IMR-90 (cell line): ENCODE measurements around the gene RBFOX1. TPM values are rescaled to one million over a fixed set of nuclear protein-coding genes. Genes with fewer than 3 reads are reported as not detected.

ENCODE experiments used
- ATAC-seq: fragments of 200-7000 bp; cut with Tn5 transposase; 2 replicates; pipeline ENCODE4 v1.9.1; 2020; ENCODE audit warnings: low read depth, mild to moderate bottlenecking, moderate library complexity
- BruUV-seq: library from RNA; stranded (reverse); fragments of 400-500 nt; replicated peaks from 2 replicates; lab custom pipeline; 2021; lab: Mats Ljungman, UMichigan
- CTCF ChIA-PET: fragments of 300-600 bp; formaldehyde crosslinking; extraction: SDS; loops from one replicate; lab custom pipeline; 2021; ENCODE audit warnings: antibody characterized with exemption; lab: Yijun Ruan, JAX
- POLR2A ChIA-PET: fragments of 300-600 bp; sonication (Branson Sonifier 250); formaldehyde crosslinking; loops from one replicate; lab custom pipeline; 2022; ENCODE audit warnings: antibody characterized with exemption; ENCODE audit not compliant: unreplicated experiment; lab: Charles Lee
- DNase-seq: peaks from one replicate; pipeline ENCODE4 v3.0.0; 2013
- H2AFZ ChIP-seq: replicated peaks from 2 replicates; pipeline ENCODE3; 2013; ENCODE audit warnings: low read length, mild to moderate bottlenecking; ENCODE audit not compliant: poor library complexity
- H2AK5ac ChIP-seq: 2 replicates; pipeline ENCODE4 v1.6.1; 2013; ENCODE audit warnings: low read depth, low read length, inconsistent platforms
- H2AK9ac ChIP-seq: replicated peaks from 2 replicates; pipeline ENCODE3; 2013; ENCODE audit warnings: mild to moderate bottlenecking, low read depth, low read length, moderate library complexity; ENCODE audit not compliant: poor library complexity
- H2BK120ac ChIP-seq: 2 replicates; pipeline ENCODE4 v1.6.1; 2013; ENCODE audit warnings: low read depth, low read length, inconsistent platforms
- H2BK15ac ChIP-seq: 3 replicates; pipeline ENCODE4 v1.6.1; 2013; ENCODE audit warnings: low read depth, low read length, inconsistent platforms
- H2BK20ac ChIP-seq: 2 replicates; pipeline ENCODE4 v1.6.1; 2013; ENCODE audit warnings: low read depth, mild to moderate bottlenecking, inconsistent platforms, low read length, moderate library complexity
- H2BK5ac ChIP-seq: 2 replicates; pipeline ENCODE4 v1.6.1; 2013; ENCODE audit warnings: mild to moderate bottlenecking, low read depth, low read length, inconsistent platforms; ENCODE audit not compliant: poor library complexity, severe bottlenecking
- H3K14ac ChIP-seq: replicated peaks from 2 replicates; pipeline ENCODE4 v1.6.1; 2013; ENCODE audit warnings: low read depth, low read length, inconsistent platforms
- H3K18ac ChIP-seq: 2 replicates; pipeline ENCODE4 v1.6.1; 2013; ENCODE audit warnings: low read depth, low read length, control low read depth
- H3K23ac ChIP-seq: 2 replicates; pipeline ENCODE4 v1.6.1; 2013; ENCODE audit warnings: low read depth, low read length, inconsistent platforms
- H3K27ac ChIP-seq: 2 replicates; pipeline ENCODE4 v1.5.1; 2013; ENCODE audit warnings: mild to moderate bottlenecking, control low read depth, low read length; ENCODE audit not compliant: insufficient read depth
- H3K27me3 ChIP-seq: 2 replicates; pipeline ENCODE4 v1.6.1; 2013; ENCODE audit warnings: low read length; ENCODE audit not compliant: control insufficient read depth, insufficient read depth
- H3K36me3 ChIP-seq: 2 replicates; pipeline ENCODE4 v1.6.1; 2013; ENCODE audit warnings: low read length, mixed read lengths; ENCODE audit not compliant: control insufficient read depth, insufficient read depth
- H3K4ac ChIP-seq: 2 replicates; pipeline ENCODE4 v1.6.1; 2013; ENCODE audit warnings: low read depth, low read length, inconsistent platforms
- H3K4me1 ChIP-seq: 2 replicates; pipeline ENCODE4 v1.6.1; 2013; ENCODE audit warnings: low read length, mixed read lengths; ENCODE audit not compliant: control insufficient read depth, insufficient read depth
- H3K4me2 ChIP-seq: 2 replicates; pipeline ENCODE4 v1.6.1; 2013; ENCODE audit warnings: low read depth, mild to moderate bottlenecking, control low read depth, low read length, moderate library complexity
- H3K4me3 ChIP-seq: 2 replicates; pipeline ENCODE4 v1.5.1; 2013; ENCODE audit warnings: low read depth, mild to moderate bottlenecking, control low read depth, low read length, moderate library complexity; ENCODE audit not compliant: insufficient read depth
- H3K56ac ChIP-seq: 2 replicates; pipeline ENCODE4 v1.6.1; 2013; ENCODE audit warnings: low read length, inconsistent platforms; ENCODE audit not compliant: insufficient read depth; ENCODE audit errors: extremely low read depth
- H3K79me1 ChIP-seq, 2 experiments: 2 replicates each; pipeline ENCODE4 v1.6.1; 2013; ENCODE audit warnings: low read length in 2 of 2, inconsistent platforms in 1 of 2, low read depth in 1 of 2
- H3K9ac ChIP-seq: 2 replicates; pipeline ENCODE4 v1.6.1; 2013; ENCODE audit warnings: low read depth, low read length, control low read depth
- H3K9me1 ChIP-seq: 2 replicates; pipeline ENCODE4 v1.6.1; 2013; ENCODE audit warnings: low read length, inconsistent platforms; ENCODE audit not compliant: insufficient read depth
- H3K9me3 ChIP-seq: 2 replicates; pipeline ENCODE4 v1.6.1; 2013; ENCODE audit warnings: low read length; ENCODE audit not compliant: control insufficient read depth, insufficient read depth
- H4K20me1 ChIP-seq: 2 replicates; pipeline ENCODE4 v1.6.1; 2013; ENCODE audit warnings: low read length, inconsistent platforms; ENCODE audit not compliant: insufficient read depth
- H4K5ac ChIP-seq: 2 replicates; pipeline ENCODE4 v1.6.1; 2013; ENCODE audit warnings: mild to moderate bottlenecking, low read depth, low read length, control low read depth
- H4K8ac ChIP-seq, 2 experiments: 2 replicates each; pipeline ENCODE4 v1.6.1; 2013; ENCODE audit warnings: low read depth in 2 of 2, low read length in 2 of 2, control low read depth in 1 of 2, inconsistent platforms in 1 of 2
- H4K91ac ChIP-seq: 2 replicates; pipeline ENCODE4 v1.6.1; 2013; ENCODE audit warnings: low read depth, low read length, inconsistent platforms; ENCODE audit not compliant: insufficient read depth
- CEBPB ChIP-seq: IDR thresholded peaks from 2 replicates; pipeline ENCODE4 v1.6.1; 2012; ENCODE audit warnings: low read depth, low read length, improper control_type of control experiment
- CHD1 ChIP-seq: IDR thresholded peaks from 2 replicates; pipeline ENCODE4 v1.6.1; 2012; ENCODE audit warnings: low read depth, low read length, improper control_type of control experiment
- ELK1 ChIP-seq: fragments of 150-350 bp; IDR thresholded peaks from 2 replicates; pipeline ENCODE4 v1.6.1; 2016; ENCODE audit warnings: low read depth, mild to moderate bottlenecking, low read length, moderate library complexity, borderline replicate concordance
- FOS ChIP-seq: fragments of 150-350 bp; IDR thresholded peaks from 2 replicates; pipeline ENCODE4 v1.6.1; 2016; ENCODE audit warnings: low read depth, low read length
- MAFK ChIP-seq: IDR thresholded peaks from 2 replicates; pipeline ENCODE4 v1.6.1; 2012; ENCODE audit warnings: low read depth, low read length, improper control_type of control experiment
- MXI1 ChIP-seq: IDR thresholded peaks from 2 replicates; pipeline ENCODE4 v1.6.1; 2012; ENCODE audit warnings: low read depth, mild to moderate bottlenecking, low read length, moderate library complexity, borderline replicate concordance
- POLR2A ChIP-seq: IDR thresholded peaks from 2 replicates; pipeline ENCODE4 v1.6.1; 2012; ENCODE audit warnings: mild to moderate bottlenecking, low read depth, low read length
- RAD21 ChIP-seq: IDR thresholded peaks from 2 replicates; pipeline ENCODE4 v1.6.1; 2012; ENCODE audit warnings: low read length, improper control_type of control experiment
- RCOR1 ChIP-seq: IDR thresholded peaks from 2 replicates; pipeline ENCODE4 v1.6.1; 2012; ENCODE audit warnings: mild to moderate bottlenecking, low read length, improper control_type of control experiment; ENCODE audit not compliant: insufficient replicate concordance
- SMC3 ChIP-seq: fragments of 150-350 bp; IDR thresholded peaks from 2 replicates; pipeline ENCODE4 v1.6.1; 2016; ENCODE audit warnings: low read depth, mild to moderate bottlenecking, antibody characterized with exemption, low read length, moderate library complexity
- WGBS, 2 experiments: methylation state at CpG; one replicate each; pipeline versions ENCODE4 v1.1.5 to v1.1.7; 2013; ENCODE audit warnings: missing lambda C conversion rate in 2 of 2; ENCODE audit not compliant: insufficient read length in 1 of 2; ENCODE audit errors: extremely low coverage in 2 of 2; 5-methylcytosine and 5-hydroxymethylcytosine counted together
- dilution Hi-C: fragments of 300-500 bp; cut with HindIII; formaldehyde crosslinking; loops from one replicate; pipeline ENCODE4 v1.14.3; 2018; ENCODE audit warnings: low sequenced_read_pairs; ENCODE audit not compliant: unreplicated experiment
- in situ Hi-C: fragments of 300-500 bp; cut with MboI; formaldehyde crosslinking; loops from 3 replicates; pipeline ENCODE4 v1.14.3; 2019; ENCODE audit warnings: low sequenced_read_pairs, inconsistent platforms, mixed read lengths
- intact Hi-C: fragments of 100-400 bp; cut with micrococcal nuclease; formaldehyde crosslinking; loops from 2 replicates; pipeline ENCODE4 v1.10.0; 2022
- polyA plus RNA-seq, 3 experiments: library from polyadenylated mRNA; depleted of rRNA; stranded (reverse); fragments of >200 nt; gene quantifications; 2 replicates each; pipeline ENCODE4 v1.2.3, GENCODE V29; 2012; ENCODE audit warnings: low replicate concordance in 1 of 3
- total RNA-seq: library from RNA; depleted of rRNA; stranded (reverse); fragments of >200 nt; gene quantifications from 2 replicates; pipeline ENCODE4 v1.2.3, GENCODE V29; 2012

Gene RBFOX1
- total and polyA plus RNA-seq, 2 of the 4 experiments (the other 2 are of a cell fraction) = not detected

DNA sequence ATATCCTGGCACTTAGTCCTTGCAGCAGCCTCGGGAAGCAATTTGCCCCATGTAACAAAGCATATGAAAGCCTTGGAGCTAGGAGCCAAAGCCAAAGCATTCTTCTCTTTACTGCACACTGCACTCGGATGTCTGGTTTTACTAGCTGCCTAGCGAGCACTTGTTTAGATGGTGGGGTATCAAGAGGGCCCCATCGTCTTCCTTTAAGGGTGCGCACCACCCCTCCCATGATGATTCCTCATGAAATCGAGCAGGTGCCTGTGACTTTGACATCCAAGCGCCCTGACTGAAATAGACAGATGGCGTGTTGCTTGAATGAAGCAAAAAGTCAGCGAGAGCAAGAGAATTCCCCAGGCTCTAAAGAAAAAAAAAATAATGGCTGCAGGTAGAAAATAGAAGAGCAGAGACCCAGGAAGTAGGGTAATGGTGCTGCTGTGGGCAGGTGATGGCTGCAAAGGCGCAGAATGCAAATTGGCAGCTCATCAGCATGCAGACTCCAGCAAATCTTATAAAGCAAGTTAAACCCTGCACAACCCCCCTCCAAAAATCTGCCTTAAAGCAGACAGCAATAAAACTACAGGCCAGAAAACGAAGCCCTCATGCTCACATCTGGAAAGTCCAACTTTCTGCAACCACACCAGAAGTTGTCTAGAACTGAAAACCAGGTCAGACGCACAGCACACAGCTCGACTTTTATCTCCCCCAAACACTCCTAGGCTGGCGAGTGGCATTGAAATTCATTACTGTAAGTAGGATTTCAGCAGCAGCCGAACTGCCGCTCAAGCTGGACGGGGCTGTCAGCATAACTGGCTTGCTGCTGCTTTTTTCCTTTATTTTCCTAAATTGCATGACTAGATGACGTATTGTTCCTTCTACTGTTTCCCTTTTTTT is 384.3 kb downstream of the RBFOX1 start:
- no peak overlapping the region for H4K5ac ChIP-seq
- no peak overlapping the region for H2BK5ac ChIP-seq
- no peak overlapping the region for H2BK120ac ChIP-seq
- no peak overlapping the region for H2AFZ ChIP-seq
- ATAC-seq (no peak), DNase-seq (no peak)
- no peak overlapping the region for H2BK15ac ChIP-seq
- no peak overlapping the region for H4K91ac ChIP-seq
- H3K79me1 ChIP-seq = no peaks in the 10 kb centered on the region
- H4K8ac ChIP-seq = no peak overlapping the region
- H3K36me3 ChIP-seq = no peaks in the 10 kb centered on the region
- peaks cover 15% of the 10 kb centered on the region for H3K9me3 ChIP-seq
- no peak overlapping the region for H2AK5ac ChIP-seq
- ChIA-PET POLR2A (no interaction called here), CTCF (no interaction called here)
- no peaks in the 10 kb centered on the region for H4K20me1 ChIP-seq
- H3K9ac ChIP-seq = no peak overlapping the region
- H3K14ac ChIP-seq = no peak overlapping the region
- no peak overlapping the region for H2AK9ac ChIP-seq
- TF ChIP-seq SMC3 (no peak), RAD21 (no peak), CEBPB (no peak), RCOR1 (no peak), CHD1 (no peak), POLR2A (no peak), MXI1 (no peak), ELK1 (no peak), MAFK (no peak), FOS (no peak)
- no peak overlapping the region for H3K23ac ChIP-seq
- no peak overlapping the region for H3K18ac ChIP-seq
- no peak overlapping the region for H3K4ac ChIP-seq
- H3K27me3 ChIP-seq = no peaks in the 10 kb centered on the region
- no peak overlapping the region for H3K4me3 ChIP-seq
- intact Hi-C loops (no loop called here), in situ Hi-C loops (no loop called here), dilution Hi-C loops (no loop called here)
- H2BK20ac ChIP-seq = no peak overlapping the region
- no peak overlapping the region for H3K56ac ChIP-seq
- WGBS, 2 experiments = 53% methylated on average over 2 of the region's 18 CpGs; no CpG with 5 or more reads in 1 of the 2 experiments
- H3K4me2 ChIP-seq = no peak overlapping the region
- no peak overlapping the region for H3K27ac ChIP-seq
- H3K9me1 ChIP-seq = no peaks in the 10 kb centered on the region
- no peaks in the 10 kb centered on the region for H3K4me1 ChIP-seq
- no TSS peak for BruUV-seq
